Right ventricle myocardium superior (tissue), 1 donor: ENCODE data around the gene CDAN1. TPM values are rescaled to one million over a fixed set of nuclear protein-coding genes. Genes with fewer than 3 reads are reported as not detected.
"Not testable (repeated sequence)": the region's sequence is repeated elsewhere in the genome, so short reads cannot be mapped to it uniquely, and the experiment has no call there.

Experiments used
- ATAC-seq: fragments of 200-7000 bp; cut with Tn5 transposase; one replicate; pipeline ENCODE4 v1.9.1; 2020; ENCODE audit warnings: mild to moderate bottlenecking; ENCODE audit not compliant: poor library complexity
- DNase-seq: peaks from one replicate; pipeline ENCODE4 v3.0.0-alpha.2; 2020
- intact Hi-C: fragments of 100-400 bp; cut with DNase I; formaldehyde crosslinking; loops from one replicate; pipeline ENCODE4 v1.11.2; 2022
- total RNA-seq: library from RNA; stranded (reverse); fragmentation: NEBNext Ultra II Directional; extraction: Animal tissue kit (Norgen Biotek cat#: 25700); gene quantifications from one replicate; pipeline ENCODE4 v1.2.1, GENCODE V29; 2021
- donor health status: DM: no; HTN: yes; CAD: no; lungs with severe emphysema.

CDAN1 gene
- total RNA-seq, 1 donor from 2014 or later = 6.3 TPM

DNA sequence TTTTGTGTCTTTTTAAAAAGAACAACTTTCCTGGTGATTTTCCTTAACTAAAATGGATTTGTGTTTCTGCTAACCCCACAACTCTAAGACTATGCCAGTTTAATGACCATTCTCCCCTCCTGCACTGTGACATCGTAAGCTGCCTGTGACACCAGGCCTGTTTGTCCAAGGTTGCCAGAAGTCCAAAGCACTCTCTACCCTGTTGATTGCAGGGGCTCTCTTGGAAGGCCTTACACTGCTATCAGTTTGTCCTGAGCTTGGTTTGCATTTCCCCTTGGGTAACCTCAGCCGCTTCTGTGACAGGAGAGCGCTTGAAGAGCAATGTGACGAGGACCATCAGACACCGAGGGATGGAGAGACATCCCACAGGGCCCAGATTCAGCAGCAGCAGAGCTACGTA lies 55.8 kb downstream of the CDAN1 start:
- ATAC-seq = peak; percentile 19
- intact Hi-C loops = no loop called here

DNA sequence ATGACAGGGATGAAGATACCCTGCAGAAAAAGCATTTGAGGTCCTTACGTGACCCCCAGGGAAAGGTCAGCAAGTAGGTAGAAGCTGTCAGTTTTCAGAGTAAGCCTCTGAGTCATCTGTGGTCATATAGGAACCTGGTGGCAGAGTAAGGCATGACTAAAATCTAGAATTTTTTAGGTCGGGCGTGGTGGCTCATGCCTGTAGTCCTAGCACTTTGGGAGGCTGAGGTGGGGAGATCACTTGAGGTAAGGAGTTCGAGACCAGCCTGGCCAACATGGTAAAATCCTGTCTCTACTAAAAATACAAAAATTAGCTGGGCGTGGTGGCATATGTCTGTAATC lies 56.8 kb downstream of the CDAN1 start:
- intact Hi-C loops, ATAC-seq, DNase-seq: not testable (repeated sequence)

More for the DNA sequence above, 55.8 kb downstream of the CDAN1 start:
- no peak for DNase-seq

DNA sequence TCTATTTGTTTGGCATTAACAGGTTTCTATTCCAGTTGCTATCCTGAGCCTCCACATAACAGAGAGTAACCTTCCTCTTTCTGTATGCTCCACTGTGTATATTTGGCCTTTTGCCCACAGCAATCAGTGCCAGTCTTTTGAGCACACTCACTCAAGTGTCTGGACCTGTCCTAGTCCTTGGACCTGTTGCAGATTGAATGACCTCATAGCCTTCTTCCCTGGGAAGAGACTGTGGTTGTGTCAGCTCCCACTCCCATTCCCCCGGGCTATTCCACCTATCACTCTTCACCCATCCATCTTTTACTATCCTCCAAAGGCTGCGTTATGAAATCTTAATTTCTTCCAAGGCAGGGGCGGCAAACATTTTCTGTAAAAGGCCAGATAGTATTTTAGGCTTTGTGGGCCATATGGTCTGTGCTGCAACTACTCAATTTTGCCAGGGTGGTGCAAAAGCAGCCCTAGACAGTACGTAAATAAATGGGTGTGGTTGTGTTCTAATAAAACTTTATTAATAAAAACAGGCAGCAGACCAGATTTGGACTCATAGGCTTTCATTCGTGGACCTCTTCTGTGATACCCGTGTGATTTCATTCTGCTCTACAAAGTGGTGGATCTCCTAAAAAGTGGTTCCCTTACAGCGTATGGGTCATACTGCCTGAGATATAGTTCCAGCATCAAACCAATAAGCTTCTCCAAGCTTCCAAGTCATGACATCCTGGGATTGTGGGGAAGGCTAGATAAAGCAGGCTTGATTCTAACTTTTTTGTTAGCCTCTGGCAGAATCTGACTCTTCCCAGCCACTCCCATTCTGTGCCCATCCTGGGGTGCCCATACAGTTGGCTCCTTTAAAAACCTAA lies 57.4 kb downstream of the CDAN1 start:
- no peak for DNase-seq
- ATAC-seq = peak; percentile 89
- intact Hi-C loops = no loop called here

DNA sequence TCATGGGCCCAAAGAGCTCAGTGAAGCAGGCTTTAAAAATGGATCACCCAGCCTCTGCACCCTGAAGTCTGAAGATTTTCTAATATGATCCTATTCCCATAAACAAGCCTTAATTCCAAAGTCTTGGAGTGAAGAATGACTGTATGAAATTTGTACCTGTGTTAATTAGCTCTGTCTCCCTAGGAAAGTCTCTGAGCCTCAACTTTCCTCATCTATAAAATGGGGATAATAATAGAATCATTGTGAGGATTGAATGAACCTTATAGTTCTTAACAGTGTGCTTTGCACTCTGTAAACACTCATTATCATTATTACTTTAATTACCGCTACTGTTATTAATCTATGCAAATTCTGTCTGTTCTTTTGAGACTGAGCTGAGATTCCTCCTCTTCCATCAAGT lies 61.9 kb downstream of the CDAN1 start:
- intact Hi-C loops = no loop called here
- ATAC-seq (no peak), DNase-seq (no peak)

DNA sequence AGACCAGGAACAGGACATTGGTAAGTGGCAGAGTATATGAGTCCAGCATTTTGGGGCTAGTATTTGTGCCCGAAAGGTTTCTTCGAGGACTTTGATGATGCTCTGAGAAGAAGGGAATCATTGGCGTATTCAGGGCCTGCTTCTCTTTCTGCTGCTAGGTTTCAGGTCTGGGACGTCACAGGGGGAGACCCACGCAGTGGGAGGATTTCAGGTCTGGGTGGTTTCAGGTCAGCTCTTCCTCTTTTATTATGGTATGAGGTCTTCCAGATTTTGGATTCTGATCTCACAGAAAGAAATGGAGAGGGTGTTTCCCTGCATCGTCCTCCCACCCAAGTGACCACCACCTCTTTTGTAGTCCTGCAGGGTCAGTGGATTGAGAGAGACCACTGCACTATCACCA lies 62.5 kb downstream of the CDAN1 start:
- intact Hi-C loops = no loop called here
- ATAC-seq = no peak
- DNase-seq = no peak

Other genes starting within 250 kb of the CDAN1 start
- 479 TPM for gene ZNF106, start 246.0 kb downstream of the CDAN1 start, total RNA-seq
- gene SNAP23, start 241.5 kb downstream of the CDAN1 start, total RNA-seq = 21.2 TPM
- 11.9 TPM for gene LRRC57, start 188.3 kb downstream of the CDAN1 start, total RNA-seq
- 9.1 TPM for gene HAUS2, start 188.3 kb downstream of the CDAN1 start, total RNA-seq
- 5.4 TPM for gene STARD9, start 161.5 kb downstream of the CDAN1 start, total RNA-seq
- 22.4 TPM for gene TTBK2, start 183.7 kb upstream of the CDAN1 start, total RNA-seq